Stimulated activated CD8-positive, alpha-beta memory T cell treated with anti-CD3 and anti-CD28 coated beads, Interleukin-4, amount 100 ng/mL, for 1 hour (primary cell): Measurements from ENCODE around the gene ITGA2.

Source experiments
- DNase-seq, 2 donors: peaks; one replicate each; pipeline ENCODE4 v3.0.0-alpha.2; 2020; ENCODE audit warnings: low read depth in 2 of 2, low spot score in 1 of 2

Gene ITGA2

DNA sequence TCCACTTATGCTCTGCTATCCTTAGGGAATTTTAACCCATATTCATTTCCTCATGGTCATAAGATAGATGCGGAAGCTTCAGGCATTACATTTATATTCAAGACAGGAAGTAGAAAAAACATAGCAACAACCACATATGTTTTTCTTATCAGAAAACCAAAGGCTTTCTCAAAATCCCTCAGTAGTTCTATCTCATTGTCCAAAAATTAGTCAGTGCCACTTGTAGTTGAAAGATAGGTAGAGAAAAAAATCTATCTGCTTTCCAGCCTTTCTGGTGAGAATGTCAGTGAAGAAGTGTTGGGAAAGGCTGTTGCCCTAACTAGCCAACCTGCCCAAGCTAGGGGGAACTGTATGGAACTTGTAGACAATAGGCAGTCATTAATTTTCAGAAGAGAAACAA, 143.9 kb downstream of the ITGA2 start:
- DNase-seq, result no peak
